ENCODE results near the gene DUSP9.

DUSP9 gene

GRCh38 chrX:153624196-153625091 is 22.6 kb upstream of the DUSP9 start:
- H3K36me3 ChIP-seq: no peaks in the 10 kb centered on the region
- H3K27me3 ChIP-seq: no peaks in the 10 kb centered on the region
- TF ChIP-seq, protein P1, sequence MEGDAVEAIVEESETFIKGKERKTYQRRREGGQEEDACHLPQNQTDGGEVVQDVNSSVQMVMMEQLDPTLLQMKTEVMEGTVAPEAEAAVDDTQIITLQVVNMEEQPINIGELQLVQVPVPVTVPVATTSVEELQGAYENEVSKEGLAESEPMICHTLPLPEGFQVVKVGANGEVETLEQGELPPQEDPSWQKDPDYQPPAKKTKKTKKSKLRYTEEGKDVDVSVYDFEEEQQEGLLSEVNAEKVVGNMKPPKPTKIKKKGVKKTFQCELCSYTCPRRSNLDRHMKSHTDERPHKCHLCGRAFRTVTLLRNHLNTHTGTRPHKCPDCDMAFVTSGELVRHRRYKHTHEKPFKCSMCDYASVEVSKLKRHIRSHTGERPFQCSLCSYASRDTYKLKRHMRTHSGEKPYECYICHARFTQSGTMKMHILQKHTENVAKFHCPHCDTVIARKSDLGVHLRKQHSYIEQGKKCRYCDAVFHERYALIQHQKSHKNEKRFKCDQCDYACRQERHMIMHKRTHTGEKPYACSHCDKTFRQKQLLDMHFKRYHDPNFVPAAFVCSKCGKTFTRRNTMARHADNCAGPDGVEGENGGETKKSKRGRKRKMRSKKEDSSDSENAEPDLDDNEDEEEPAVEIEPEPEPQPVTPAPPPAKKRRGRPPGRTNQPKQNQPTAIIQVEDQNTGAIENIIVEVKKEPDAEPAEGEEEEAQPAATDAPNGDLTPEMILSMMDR (IDR thresholded peaks at IDR 0.05; ENCODE audit: low read depth, low read length): no peak
- H3K4me3 ChIP-seq (ENCODE audit: low read depth, low read length): no peak overlapping the region
- DNase-seq: no peak
- no peaks in the 10 kb centered on the region for H3K9me3 ChIP-seq
- no peaks in the 10 kb centered on the region for H3K4me1 ChIP-seq

GRCh38 chrX:153625271-153626024 is 21.6 kb upstream of the DUSP9 start:
- TF ChIP-seq, protein P1 (IDR thresholded peaks at IDR 0.05; ENCODE audit: low read depth, low read length): no peak
- Histone ChIP-seq H3K4me1 (no peaks in the 10 kb centered on the region), H3K9me3 (no peaks in the 10 kb centered on the region), H3K36me3 (no peaks in the 10 kb centered on the region), H3K27me3 (no peaks in the 10 kb centered on the region), H3K4me3 (ENCODE audit: low read depth, low read length) (no peak overlapping the region)
- no peak for DNase-seq

GRCh38 chrX:153626025-153626633 is 20.9 kb upstream of the DUSP9 start:
- no peaks in the 10 kb centered on the region for H3K9me3 ChIP-seq
- no peaks in the 10 kb centered on the region for H3K27me3 ChIP-seq
- H3K4me1 ChIP-seq: no peaks in the 10 kb centered on the region
- TF ChIP-seq, protein P1 (IDR thresholded peaks at IDR 0.05; ENCODE audit: low read depth, low read length): no peak
- H3K36me3 ChIP-seq: no peaks in the 10 kb centered on the region
- DNase-seq: no peak
- H3K4me3 ChIP-seq (ENCODE audit: low read depth, low read length): no peak overlapping the region

DNA sequence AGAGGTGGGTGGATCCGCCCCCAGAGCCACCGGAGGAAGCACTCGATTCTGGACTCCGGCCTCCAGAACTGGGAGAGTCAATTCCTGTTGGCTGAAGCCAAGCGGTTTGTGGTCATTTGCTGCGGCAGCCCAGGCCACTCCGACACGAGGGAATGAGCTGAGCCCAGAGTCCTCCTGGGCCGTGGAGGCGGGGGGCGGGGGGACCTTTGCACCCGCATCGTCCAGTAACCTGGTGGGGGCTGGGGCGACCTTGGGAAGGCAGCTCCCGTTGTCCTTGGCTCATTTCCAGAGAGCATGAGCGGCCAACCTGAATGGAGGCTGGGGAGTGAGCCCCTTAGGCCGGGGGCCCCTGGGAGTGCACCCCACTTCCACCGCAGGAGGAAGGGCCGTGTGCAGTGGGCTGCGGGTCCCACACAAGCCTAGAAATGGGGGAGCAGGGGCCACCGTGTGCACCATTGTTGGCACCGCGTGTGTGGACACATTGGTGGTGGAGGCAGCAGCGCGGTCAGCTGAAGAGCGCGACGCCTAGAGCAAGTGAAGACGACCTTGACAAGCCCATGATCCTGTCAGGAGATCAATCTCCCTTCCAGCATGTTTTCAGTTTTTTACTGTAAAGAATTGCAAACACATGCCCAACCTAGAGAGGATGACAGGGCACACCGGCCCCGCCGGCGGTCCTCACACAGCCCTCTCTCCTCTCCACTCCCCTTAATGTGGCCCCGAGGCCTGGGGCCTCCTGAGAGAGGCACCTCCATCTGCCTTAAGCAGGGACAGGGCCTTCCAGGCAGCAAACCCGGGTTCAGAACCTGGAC is 19.9 kb upstream of the DUSP9 start:
- DNase-seq: no peak
- no peaks in the 10 kb centered on the region for H3K27me3 ChIP-seq

DNA sequence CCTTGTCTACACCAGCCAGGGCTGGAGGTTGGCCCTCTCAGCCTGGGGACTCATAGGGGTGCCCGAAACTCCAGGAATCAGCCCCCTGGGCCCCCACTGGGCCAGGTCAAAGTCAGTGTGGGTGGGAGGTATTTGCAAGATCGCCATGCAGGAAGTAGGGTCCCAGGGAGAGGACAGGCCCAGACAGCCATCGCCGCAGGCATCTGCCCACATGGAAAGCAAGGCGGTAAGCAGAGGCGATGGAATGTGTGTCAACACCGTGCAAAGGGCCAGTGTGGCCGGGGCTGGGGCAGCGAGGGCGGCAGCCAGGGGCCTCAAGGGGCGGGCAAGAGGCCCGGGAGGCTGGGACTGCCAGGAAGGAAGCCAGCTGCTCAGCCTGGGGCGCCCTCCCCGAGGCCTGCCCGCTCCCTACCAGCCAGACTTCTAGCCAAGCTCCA is 19.3 kb upstream of the DUSP9 start:
- Histone ChIP-seq H3K4me1 (no peaks in the 10 kb centered on the region), H3K36me3 (no peaks in the 10 kb centered on the region), H3K4me3 (ENCODE audit: low read depth, low read length) (no peak overlapping the region), H3K27me3 (no peaks in the 10 kb centered on the region), H3K9me3 (no peaks in the 10 kb centered on the region)
- no peak for DNase-seq
- TF ChIP-seq, protein P1 (IDR thresholded peaks at IDR 0.05; ENCODE audit: low read depth, low read length): no peak

More for the DNA sequence above, 19.9 kb upstream of the DUSP9 start:
- Histone ChIP-seq H3K9me3 (no peaks in the 10 kb centered on the region), H3K36me3 (no peaks in the 10 kb centered on the region), H3K4me3 (ENCODE audit: low read depth, low read length) (no peak overlapping the region), H3K4me1 (no peaks in the 10 kb centered on the region)
- TF ChIP-seq, protein P1 (IDR thresholded peaks at IDR 0.05; ENCODE audit: low read depth, low read length): no peak

Measured in BE2C (cell line).